A549 (cell line): ENCODE results near the gene ZSCAN25. TPM values are rescaled to one million over a fixed set of nuclear protein-coding genes. Genes with fewer than 3 reads are reported as not detected.

Source experiments
- ATAC-seq, 2 experiments: fragments of 200-7000 bp in 1 of 2; fragments of >200 bp in 1 of 2; cut with Nextera tagmentation in 1 of 2; cut with Tn5 transposase in 1 of 2; 3 replicates each; pipeline versions ENCODE4 v1.8.0 to v1.9.1; 2018 to 2020; ENCODE audit warnings: mild to moderate bottlenecking in 1 of 2, moderate library complexity in 1 of 2
- CTCF ChIA-PET: fragments of 300-600 bp; sonication (Branson Sonifier 250); formaldehyde crosslinking; extraction: SDS; loops from one replicate; lab custom pipeline; 2021; ENCODE audit warnings: antibody characterized with exemption, inconsistent platforms; lab: Yijun Ruan, JAX
- POLR2A ChIA-PET: fragments of 350-600 bp; formaldehyde crosslinking; extraction: SDS; loops from one replicate; lab custom pipeline; 2021; ENCODE audit warnings: antibody characterized with exemption, inconsistent platforms; lab: Yijun Ruan, JAX
- DNase-seq, 2 experiments: peaks; one replicate each; pipeline versions ENCODE4 v3.0.0 to v3.0.0-alpha.2; 2011 to 2016; ENCODE audit warnings: low read depth in 1 of 2, low spot score in 1 of 2
- FAIRE-seq: peaks from 2 replicates; lab custom pipeline; 2011; peaks lifted over from hg19 to GRCh38; lab: Jason Lieb, UNC
- H3K27ac ChIP-seq, 2 experiments: fragments of >200 bp; sonication (Bioruptor Twin); formaldehyde crosslinking; 3 replicates each; pipeline ENCODE4 v1.5.1; 2016 to 2017
- H3K4me1 ChIP-seq: fragments of >200 bp; sonication (Bioruptor Twin); formaldehyde crosslinking; 3 replicates; pipeline ENCODE4 v1.6.1; 2016
- H3K4me2 ChIP-seq: fragments of >200 bp; sonication (Bioruptor Twin); formaldehyde crosslinking; 3 replicates; pipeline ENCODE4 v1.6.1; 2016
- H3K4me3 ChIP-seq: fragments of >200 bp; sonication (Bioruptor Twin); formaldehyde crosslinking; 3 replicates; pipeline ENCODE4 v1.5.1; 2016
- H3K9me3 ChIP-seq: fragments of >200 bp; sonication (Bioruptor Twin); formaldehyde crosslinking; 3 replicates; pipeline ENCODE4 v1.6.1; 2016
- CEBPB ChIP-seq, 2 experiments: fragments of >200 bp in 1 of 2; sonication (Bioruptor Twin) in 1 of 2; formaldehyde crosslinking in 1 of 2; IDR thresholded peaks; 2 replicates each; pipeline ENCODE4 v1.6.1; 2012 to 2016
- EHMT2 ChIP-seq: fragments of 200-600 bp; sonication (generic); IDR thresholded peaks from 2 replicates; pipeline ENCODE4 v1.6.1; 2016; ENCODE audit warnings: antibody characterized with exemption, low read depth, mild to moderate bottlenecking, moderate library complexity
- ESRRA ChIP-seq: fragments of 150-350 bp; IDR thresholded peaks from 2 replicates; pipeline ENCODE4 v1.6.1; 2014; ENCODE audit warnings: mild to moderate bottlenecking, low read length, borderline replicate concordance
- FOXS1 ChIP-seq: fragments of 250-450 bp; sonication (Bioruptor Pico); IDR thresholded peaks from 2 replicates; pipeline ENCODE4 v1.5.0; 2020; ENCODE audit warnings: mild to moderate bottlenecking, moderate library complexity
- HOXA7 ChIP-seq: fragments of 250-450 bp; sonication (Bioruptor Pico); IDR thresholded peaks from 2 replicates; pipeline ENCODE4 v1.5.0; 2020; ENCODE audit warnings: mild to moderate bottlenecking, moderate library complexity
- HOXB13 ChIP-seq: fragments of 250-450 bp; sonication (Bioruptor Pico); IDR thresholded peaks from 2 replicates; pipeline ENCODE4 v1.5.0; 2020; ENCODE audit warnings: low read depth, mild to moderate bottlenecking, moderate library complexity
- KDM1A ChIP-seq: fragments of 200-600 bp; sonication (generic); IDR thresholded peaks from 2 replicates; pipeline ENCODE4 v1.6.1; 2016; ENCODE audit warnings: low read depth, mild to moderate bottlenecking
- KDM5A ChIP-seq: fragments of 200-600 bp; sonication (generic); IDR thresholded peaks from 2 replicates; pipeline ENCODE4 v1.6.1; 2016; ENCODE audit warnings: antibody characterized with exemption, mild to moderate bottlenecking
- MYC ChIP-seq: IDR thresholded peaks from 2 replicates; pipeline ENCODE4 v1.6.1; 2012; ENCODE audit warnings: mild to moderate bottlenecking, inconsistent platforms, low read length, improper control_type of control experiment, borderline replicate concordance
- PHF8 ChIP-seq: fragments of 200-600 bp; sonication (generic); IDR thresholded peaks from 2 replicates; pipeline ENCODE4 v1.6.1; 2016; ENCODE audit warnings: low read depth, mild to moderate bottlenecking, antibody characterized with exemption, moderate library complexity, borderline replicate concordance
- RAD21 ChIP-seq, 2 experiments: fragments of >200 bp in 1 of 2; sonication (Bioruptor Twin) in 1 of 2; formaldehyde crosslinking in 1 of 2; IDR thresholded peaks in 1 of 2; conservative IDR thresholded peaks in 1 of 2; 2 replicates in 1 of 2; 3 replicates in 1 of 2; pipeline ENCODE4 v1.6.1; 2012 to 2018; ENCODE audit warnings: inconsistent platforms in 1 of 2
- SREBF2 ChIP-seq: fragments of 450-650 bp; IDR thresholded peaks from 2 replicates; pipeline ENCODE4 v1.6.1; 2014; ENCODE audit warnings: mild to moderate bottlenecking, moderate library complexity
- TFCP2L1 ChIP-seq: fragments of 250-450 bp; sonication (Bioruptor Pico); IDR thresholded peaks from 2 replicates; pipeline ENCODE4 v1.5.0; 2021; ENCODE audit warnings: mild to moderate bottlenecking
- USF2 ChIP-seq: fragments of 450-650 bp; IDR thresholded peaks from 2 replicates; pipeline ENCODE4 v1.6.1; 2014; ENCODE audit warnings: antibody characterized with exemption
- WGBS: methylation state at CpG from one replicate; pipeline ENCODE4 v1.1.6; 2017; ENCODE audit errors: missing lambda C conversion rate; 5-methylcytosine and 5-hydroxymethylcytosine counted together
- polyA plus RNA-seq, 4 experiments: library from polyadenylated mRNA; depleted of rRNA in 3 of 4; stranded (reverse); fragments of >200 nt; fragmentation: RNase III in 1 of 4; extraction: RNeasy Plus Mini Kit Qiagen cat#74134 plus additional on column Dnase treatment in 1 of 4; gene quantifications; 2 replicates in 3 of 4; 3 replicates in 1 of 4; pipeline ENCODE4 v1.2.3, GENCODE V29; 2011 to 2017
- TF ChIP-seq, protein P1 (sequence below): fragments of >200 bp; sonication (Bioruptor Twin); formaldehyde crosslinking; IDR thresholded peaks from 2 replicates; pipeline ENCODE4 v1.6.1; 2016
- TF ChIP-seq, protein P2 (sequence below): IDR thresholded peaks from 2 replicates; pipeline ENCODE4 v1.6.1; 2012; ENCODE audit warnings: low read depth, borderline replicate concordance

The ZSCAN25 gene
- polyA plus RNA-seq, 2 of the 4 experiments (the other 2 are of a cell fraction): 7.5 to 9.3 TPM

GRCh38 chr7:99623702-99624447 is 7.1 kb downstream of the ZSCAN25 start:
- WGBS: 91% methylated on average over 9 of the region's 9 CpGs
- POLR2A ChIA-PET: no interaction called here
- no peak for DNase-seq
- no peak for TF ChIP-seq USF2
- ATAC-seq: no peak
- Histone ChIP-seq H3K9me3 (no peaks in the 10 kb centered on the region), H3K4me2 (no peak overlapping the region), H3K4me1 (peaks cover 2% of the 10 kb centered on the region; the same call in 2 of the 3 replicates), H3K4me3 (no peak overlapping the region), H3K27ac (no peak overlapping the region)
- CTCF ChIA-PET: interaction anchor here (0.6 to 1.9 kb wide), 3 partner anchors 8 to 364 kb away, joined by 3 to 9 read pairs (median 4); no protein-coding TSS in a partner anchor
- FAIRE-seq: no peak

DNA sequence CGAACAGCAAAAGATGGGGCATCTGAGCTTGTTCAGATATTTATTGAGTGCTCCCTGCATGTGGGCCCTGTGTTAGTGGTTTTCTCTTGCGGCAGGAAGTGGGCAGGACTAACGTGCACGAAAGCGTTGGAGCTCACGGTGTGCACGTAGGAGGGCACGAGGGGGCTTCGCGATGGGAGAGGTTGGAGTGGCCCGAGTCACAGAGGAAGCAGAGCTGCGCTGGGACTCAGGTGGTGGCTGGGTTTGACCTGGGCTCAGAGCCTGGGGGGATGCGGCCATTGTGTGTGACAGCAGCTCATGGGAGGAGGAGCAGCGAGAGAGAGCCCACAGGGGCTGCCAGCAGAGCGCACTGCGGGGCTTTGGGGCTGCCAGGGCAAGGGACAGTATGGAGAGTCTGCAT is 7.7 kb downstream of the ZSCAN25 start:
- no peak for ATAC-seq
- Histone ChIP-seq H3K27ac (no peak overlapping the region), H3K4me1 (no peaks in the 10 kb centered on the region), H3K4me2 (no peak overlapping the region), H3K4me3 (no peak overlapping the region), H3K9me3 (no peaks in the 10 kb centered on the region)
- no peak for TF ChIP-seq FOXS1
- TF ChIP-seq HOXA7 (CRISPR knock-in tag): no peak
- TF ChIP-seq ESRRA: no peak
- no peak for TF ChIP-seq KDM1A
- TF ChIP-seq RAD21 (conservative IDR thresholded peaks at IDR 0.05 in 1 of 2, IDR thresholded peaks at IDR 0.05 in 1 of 2): no peak
- TF ChIP-seq HOXB13 (CRISPR knock-in tag): no peak
- TF ChIP-seq EHMT2: no peak
- TF ChIP-seq, protein P1, sequence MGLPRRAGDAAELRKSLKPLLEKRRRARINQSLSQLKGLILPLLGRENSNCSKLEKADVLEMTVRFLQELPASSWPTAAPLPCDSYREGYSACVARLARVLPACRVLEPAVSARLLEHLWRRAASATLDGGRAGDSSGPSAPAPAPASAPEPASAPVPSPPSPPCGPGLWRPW: no peak
- no peak for TF ChIP-seq PHF8
- TF ChIP-seq MYC: no peak
- TF ChIP-seq SREBF2: no peak
- TF ChIP-seq, all 56 proteins: peak for 0
- ChIA-PET CTCF (interaction anchor here (0.6 to 1.9 kb wide), 3 partner anchors 9 to 364 kb away, joined by 3 to 9 read pairs (median 4); no protein-coding TSS in a partner anchor), POLR2A (no interaction called here)
- WGBS: 94% methylated on average over 16 of the region's 16 CpGs
- no peak for DNase-seq
- no peak for FAIRE-seq

DNA sequence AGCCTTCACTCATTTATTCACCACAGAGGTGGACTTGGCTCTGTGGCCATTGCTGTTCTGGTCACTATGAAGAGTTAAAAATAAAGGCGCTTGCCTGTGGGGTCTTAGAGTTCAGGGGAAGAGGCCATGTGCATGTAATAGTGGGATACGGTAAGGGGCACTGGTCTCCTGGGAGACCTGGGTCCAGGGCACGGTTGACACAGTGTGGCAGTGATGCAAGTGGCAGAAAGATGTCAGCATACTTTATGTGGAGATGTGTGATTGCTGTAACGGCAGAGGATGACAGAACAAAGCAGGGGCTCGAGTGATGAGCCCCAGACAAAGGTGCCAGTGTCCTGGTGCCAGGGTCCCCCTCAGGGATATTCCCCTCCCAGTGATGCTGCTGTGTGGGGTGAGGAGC is 8.6 kb downstream of the ZSCAN25 start:
- TF ChIP-seq TFCP2L1 (CRISPR knock-in tag): no peak
- no peak for TF ChIP-seq KDM5A
- TF ChIP-seq, protein P2, sequence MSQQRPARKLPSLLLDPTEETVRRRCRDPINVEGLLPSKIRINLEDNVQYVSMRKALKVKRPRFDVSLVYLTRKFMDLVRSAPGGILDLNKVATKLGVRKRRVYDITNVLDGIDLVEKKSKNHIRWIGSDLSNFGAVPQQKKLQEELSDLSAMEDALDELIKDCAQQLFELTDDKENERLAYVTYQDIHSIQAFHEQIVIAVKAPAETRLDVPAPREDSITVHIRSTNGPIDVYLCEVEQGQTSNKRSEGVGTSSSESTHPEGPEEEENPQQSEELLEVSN: no peak
- TF ChIP-seq SREBF2: no peak
- TF ChIP-seq, protein P1: no peak
- TF ChIP-seq USF2: no peak
- TF ChIP-seq CEBPB (IDR thresholded peaks at IDR 0.05): no peak
- Histone ChIP-seq H3K4me3 (no peak overlapping the region), H3K27ac (no peak overlapping the region), H3K9me3 (no peaks in the 10 kb centered on the region), H3K4me2 (no peak overlapping the region), H3K4me1 (no peaks in the 10 kb centered on the region)
- DNase-seq (no peak), FAIRE-seq (no peak), ATAC-seq (no peak)
- ChIA-PET POLR2A (no interaction called here), CTCF (interaction anchor here (1.9 kb wide), 1 partner anchor 9 kb away, joined by 9 read pairs; no protein-coding TSS in a partner anchor)
- 83% methylated on average over 5 of the region's 5 CpGs for WGBS
